Stomach (tissue), 9 donors: ENCODE measurements around the gene HSPG2. TPM values are rescaled to one million over a fixed set of nuclear protein-coding genes. Genes with fewer than 3 reads are reported as not detected.
A peak's percentile ranks its signal among the peaks of the same experiment; 100 is the strongest.

Source experiments
- DNase-seq, 2 donors: peaks; one replicate each; pipeline versions ENCODE4 v3.0.0 to v3.0.0-alpha.2; 2013 to 2019
- H3K27ac ChIP-seq, 5 donors: fragments of 200-600 bp in 4 of 5; sonication (generic) in 4 of 5; one replicate each; pipeline ENCODE4 v1.5.1; 2013 to 2019; ENCODE audit warnings: mild to moderate bottlenecking in 1 of 5, moderate library complexity in 1 of 5
- H3K27me3 ChIP-seq, 3 donors: fragments of 200-600 bp; sonication (generic); one replicate each; pipeline ENCODE4 v1.5.1; 2017 to 2019; ENCODE audit warnings: mixed run types in 1 of 3
- H3K36me3 ChIP-seq, 4 donors: fragments of 200-600 bp; sonication (generic); 1 replicate in 3 of 4; 2 replicates in 1 of 4; pipeline ENCODE4 v1.5.1; 2016 to 2019
- H3K4me1 ChIP-seq, 4 donors: fragments of 200-600 bp; sonication (generic); one replicate each; pipeline ENCODE4 v1.5.1; 2016 to 2019
- H3K4me3 ChIP-seq, 4 donors: fragments of 200-600 bp; sonication (generic) in 3 of 4; one replicate each; pipeline ENCODE4 v1.5.1; 2016 to 2019; ENCODE audit warnings: mild to moderate bottlenecking in 1 of 4
- H3K9me3 ChIP-seq, 4 donors: fragments of 200-600 bp; sonication (generic); one replicate each; pipeline ENCODE4 v1.5.1; 2016 to 2019
- CTCF ChIP-seq, 7 experiments: fragments of 450-650 bp in 4 of 7; fragments of 200-600 bp in 3 of 7; sonication (generic) in 3 of 7; IDR thresholded peaks; one replicate each; pipeline ENCODE4 v1.5.1; 2016 to 2019; ENCODE audit warnings: antibody characterized with exemption in 7 of 7, control low read depth in 2 of 7, mild to moderate bottlenecking in 1 of 7
- EP300 ChIP-seq: sonication (generic); formaldehyde crosslinking; IDR thresholded peaks from one replicate; pipeline ENCODE4 v1.6.1; 2017; ENCODE audit warnings: antibody characterized with exemption
- POLR2A ChIP-seq, 4 donors: fragments of 450-650 bp; IDR thresholded peaks; one replicate each; pipeline ENCODE4 v1.6.1; 2016; ENCODE audit warnings: antibody characterized with exemption in 4 of 4, control low read depth in 2 of 4, mild to moderate bottlenecking in 1 of 4, moderate library complexity in 1 of 4
- POLR2AphosphoS5 ChIP-seq, 3 donors: sonication (generic); formaldehyde crosslinking; IDR thresholded peaks; one replicate each; pipeline ENCODE4 v1.6.1; 2016; ENCODE audit warnings: antibody characterized with exemption in 3 of 3
- WGBS, 5 donors: extraction: QIAGEN DNeasy Blood & Tissue Kit in 3 of 5; methylation state at CpG; one replicate each; pipeline versions ENCODE4 v1.1.5 to v1.1.7; 2013 to 2018; 5-methylcytosine and 5-hydroxymethylcytosine counted together
- intact Hi-C: fragments of 100-400 bp; cut with DNase I; formaldehyde crosslinking; loops from one replicate; pipeline ENCODE4 v1.15.1; 2023; ENCODE audit warnings: low total_unique reads
- polyA plus RNA-seq, 3 donors: library from polyadenylated mRNA; stranded (reverse); fragments of 200-250 nt; gene quantifications; one replicate each; pipeline ENCODE4 v1.2.3, GENCODE V29; 2013
- total RNA-seq, 5 donors: library from RNA; depleted of rRNA; stranded (reverse); fragments of >200 nt; gene quantifications; one replicate each; pipeline versions ENCODE4 v1.1.0 to v1.2.3, GENCODE V29; 2014 to 2016
- donor health status: healthy with polysubstance abuse.
- donor health status: Bipolar disorder and iron deficiency.
- donor health status: healthy.

Gene HSPG2
- total and polyA plus RNA-seq, 8 donors: 21.7 to 504 (median 133) TPM

GRCh38 chr1:21906173-21907078 is 30.7 kb downstream of the HSPG2 start:
- no peaks in the 10 kb centered on the region for H3K27me3 ChIP-seq
- WGBS, 5 donors: 66 to 77% (median 69%) methylated on average over 21 of the region's 21 CpGs
- intact Hi-C loops: no loop called here
- peak overlapping the region; percentile 11 to 97 (median 92) for H3K27ac ChIP-seq
- peaks cover 98 to 100% (median 99%) of the 10 kb centered on the region in 4 donors for H3K4me1 ChIP-seq
- DNase-seq: peak in 1 of 2 donors; percentile 70
- no peak for TF ChIP-seq POLR2A (IDR thresholded peaks at IDR 0.05)
- no peak for TF ChIP-seq CTCF (IDR thresholded peaks at IDR 0.05)
- peak; percentile 18 to 46 (median 19) for TF ChIP-seq POLR2AphosphoS5 (IDR thresholded peaks at IDR 0.05)
- no peak for TF ChIP-seq EP300
- H3K36me3 ChIP-seq: peaks cover 0 to 4% (median 0%) of the 10 kb centered on the region in 4 donors
- H3K9me3 ChIP-seq: no peaks in the 10 kb centered on the region
- H3K4me3 ChIP-seq: no peak overlapping the region

- H3K4me1 ChIP-seq: peaks cover 98 to 100% (median 99%) of the 10 kb centered on the region in 4 donors
- WGBS, 5 donors: 39 to 57% (median 48%) methylated on average over 16 to 22 of the region's 22 CpGs
- no peaks in the 10 kb centered on the region for H3K9me3 ChIP-seq
- TF ChIP-seq POLR2A (IDR thresholded peaks at IDR 0.05) (no peak), POLR2AphosphoS5 (IDR thresholded peaks at IDR 0.05) (peak in 2 of 3 donors; percentile 15 to 62)
- no peak overlapping the region for H3K4me3 ChIP-seq
- intact Hi-C loops: no loop called here
- peak overlapping the region; percentile 54 to 97 (median 92) for H3K27ac ChIP-seq
- peak; percentile 91 to 95 for DNase-seq
- no peaks in the 10 kb centered on the region for H3K27me3 ChIP-seq
- peaks cover 0 to 4% (median 0%) of the 10 kb centered on the region in 4 donors for H3K36me3 ChIP-seq
Observed at GRCh38 chr1:21904704-21905520, 32.2 kb downstream of the HSPG2 start.

- no peak overlapping the region for H3K4me3 ChIP-seq
Observed at GRCh38 chr1:21904454-21904703, 32.7 kb downstream of the HSPG2 start.

More at GRCh38 chr1:21904454-21904703, 32.7 kb downstream of the HSPG2 start:
- TF ChIP-seq POLR2AphosphoS5 (IDR thresholded peaks at IDR 0.05) (peak in 1 of 3 donors; percentile 38), CTCF (IDR thresholded peaks at IDR 0.05) (peak in 4 of 7 experiments; percentile 9 to 66 (median 22)), EP300 (no peak)
- DNase-seq: peak in 1 of 2 donors; percentile 83
- Histone ChIP-seq H3K27me3 (no peaks in the 10 kb centered on the region), H3K4me1 (peaks cover 98 to 100% (median 99%) of the 10 kb centered on the region in 4 donors), H3K36me3 (peaks cover 0 to 4% (median 0%) of the 10 kb centered on the region in 4 donors), H3K9me3 (no peaks in the 10 kb centered on the region), H3K27ac (peak overlapping the region; percentile 54 to 97 (median 92))
- intact Hi-C loops: no loop called here
- 25 to 63% (median 46%) methylated on average over 4 to 6 of the region's 6 CpGs for WGBS, 5 donors
